WTC11 (cell line): ENCODE measurements around the gene SRSF8. TPM values are rescaled to one million over a fixed set of nuclear protein-coding genes. Genes with fewer than 3 reads are reported as not detected.

Source experiments
- ATAC-seq: fragments of 200-7000 bp; cut with Tn5 transposase; 2 replicates; pipeline ENCODE4 v1.10.0; 2021; ENCODE audit warnings: mild to moderate bottlenecking, moderate library complexity
- CTCF ChIA-PET: fragments of 300-600 bp; sonication (Branson Sonifier 250); formaldehyde crosslinking; loops from one replicate; lab custom pipeline; 2021; ENCODE audit warnings: antibody characterized with exemption; lab: Charles Lee
- POLR2A ChIA-PET: fragments of 350-600 bp; sonication (Branson Sonifier 250); formaldehyde crosslinking; loops from one replicate; lab custom pipeline; 2021; ENCODE audit warnings: antibody characterized with exemption; lab: Charles Lee
- DNase-seq: peaks from one replicate; pipeline ENCODE4 v3.0.0; 2021; ENCODE audit warnings: low spot score
- H3K27ac Mint-ChIP-seq: 2 replicates; pipeline ENCODE4 v1.8.0; 2021; ENCODE audit warnings: mixed read lengths
- H3K27me3 Mint-ChIP-seq: 2 replicates; pipeline ENCODE4 v1.8.0; 2021; ENCODE audit warnings: low read depth, mild to moderate bottlenecking, moderate library complexity, mixed read lengths
- H3K36me3 Mint-ChIP-seq: 2 replicates; pipeline ENCODE4 v1.8.0; 2021; ENCODE audit warnings: mixed read lengths
- H3K4me1 Mint-ChIP-seq: 2 replicates; pipeline ENCODE4 v1.8.0; 2022; ENCODE audit warnings: mixed read lengths
- H3K4me3 Mint-ChIP-seq: 2 replicates; pipeline ENCODE4 v1.8.0; 2021; ENCODE audit warnings: mild to moderate bottlenecking, moderate library complexity, mixed read lengths
- H3K9me3 Mint-ChIP-seq: 2 replicates; pipeline ENCODE4 v1.8.0; 2021; ENCODE audit warnings: mixed read lengths
- FOXJ3 ChIP-seq: sonication (generic); formaldehyde crosslinking; IDR thresholded peaks from 2 replicates; pipeline ENCODE4 v1.9.0; 2021; ENCODE audit warnings: missing genetic modification reagents, mild to moderate bottlenecking, borderline replicate concordance
- GTF2I ChIP-seq: fragments of 250-450 bp; sonication (Bioruptor Pico); conservative IDR thresholded peaks from 2 replicates; pipeline ENCODE4 v1.4.0; 2021; ENCODE audit warnings: mild to moderate bottlenecking
- HMGA2 ChIP-seq: fragments of 250-450 bp; sonication (Bioruptor Pico); IDR thresholded peaks from 2 replicates; pipeline ENCODE4 v1.4.0; 2021; ENCODE audit warnings: mild to moderate bottlenecking, moderate library complexity
- JUN ChIP-seq: sonication (generic); formaldehyde crosslinking; IDR thresholded peaks from 2 replicates; pipeline ENCODE4 v1.8.0; 2023; ENCODE audit warnings: mild to moderate bottlenecking, missing genetic modification reagents
- MXD4 ChIP-seq: fragments of 250-450 bp; sonication (Bioruptor Pico); IDR thresholded peaks from 2 replicates; pipeline ENCODE4 v1.8.0; 2021; ENCODE audit warnings: mild to moderate bottlenecking, moderate library complexity, borderline replicate concordance
- NR1H2 ChIP-seq: sonication (generic); formaldehyde crosslinking; IDR thresholded peaks from 2 replicates; pipeline ENCODE4 v1.9.0; 2021; ENCODE audit warnings: mild to moderate bottlenecking, moderate library complexity, missing genetic modification reagents
- RORB ChIP-seq: fragments of 250-450 bp; sonication (Bioruptor Pico); IDR thresholded peaks from 2 replicates; pipeline ENCODE4 v1.9.0; 2021; ENCODE audit warnings: mild to moderate bottlenecking
- ZNF138 ChIP-seq: sonication (generic); formaldehyde crosslinking; conservative IDR thresholded peaks from 2 replicates; pipeline ENCODE4 v1.8.1; 2022; ENCODE audit warnings: mild to moderate bottlenecking, moderate library complexity, missing genetic modification reagents
- ZNF671 ChIP-seq: fragments of 250-450 bp; sonication (Bioruptor Pico); IDR thresholded peaks from 2 replicates; pipeline ENCODE4 v1.8.0; 2021; ENCODE audit warnings: mild to moderate bottlenecking
- total RNA-seq: library from RNA; stranded (reverse); gene quantifications from 3 replicates; pipeline ENCODE4 v1.2.3, GENCODE V29; 2021
- TF ChIP-seq, protein P1 (sequence below): sonication (generic); formaldehyde crosslinking; IDR thresholded peaks from 2 replicates; pipeline ENCODE4 v1.8.1; 2022; ENCODE audit warnings: low read depth, missing genetic modification reagents, borderline replicate concordance
- TF ChIP-seq, protein P2 (sequence below): fragments of 250-450 bp; sonication (Bioruptor Pico); IDR thresholded peaks from 2 replicates; pipeline ENCODE4 v2.1.2; 2022; ENCODE audit warnings: mild to moderate bottlenecking, moderate library complexity
- TF ChIP-seq, protein P3 (sequence below): fragments of 250-450 bp; sonication (Bioruptor Pico); conservative IDR thresholded peaks from 2 replicates; pipeline ENCODE4 v1.9.0; 2021; ENCODE audit warnings: mild to moderate bottlenecking
- TF ChIP-seq, protein P4 (sequence below): sonication (generic); formaldehyde crosslinking; IDR thresholded peaks from 2 replicates; pipeline ENCODE4 v1.8.1; 2023; ENCODE audit warnings: mild to moderate bottlenecking, missing genetic modification reagents, moderate library complexity
- TF ChIP-seq, protein P5 (sequence below): sonication (generic); formaldehyde crosslinking; conservative IDR thresholded peaks from 2 replicates; pipeline ENCODE4 v1.8.1; 2023; ENCODE audit warnings: mild to moderate bottlenecking, low read depth, missing genetic modification reagents, moderate library complexity
- TF ChIP-seq, protein P6 (sequence below): fragments of 250-450 bp; sonication (Bioruptor Pico); IDR thresholded peaks from 2 replicates; pipeline ENCODE4 v1.9.0; 2021; ENCODE audit warnings: mild to moderate bottlenecking
- TF ChIP-seq, protein P7 (sequence below): sonication (generic); formaldehyde crosslinking; conservative IDR thresholded peaks from 2 replicates; pipeline ENCODE4 v1.8.1; 2022; ENCODE audit warnings: mild to moderate bottlenecking, missing genetic modification reagents

SRSF8 gene
- total RNA-seq, 1 experiment from 2014 or later = 20.9 TPM

DNA sequence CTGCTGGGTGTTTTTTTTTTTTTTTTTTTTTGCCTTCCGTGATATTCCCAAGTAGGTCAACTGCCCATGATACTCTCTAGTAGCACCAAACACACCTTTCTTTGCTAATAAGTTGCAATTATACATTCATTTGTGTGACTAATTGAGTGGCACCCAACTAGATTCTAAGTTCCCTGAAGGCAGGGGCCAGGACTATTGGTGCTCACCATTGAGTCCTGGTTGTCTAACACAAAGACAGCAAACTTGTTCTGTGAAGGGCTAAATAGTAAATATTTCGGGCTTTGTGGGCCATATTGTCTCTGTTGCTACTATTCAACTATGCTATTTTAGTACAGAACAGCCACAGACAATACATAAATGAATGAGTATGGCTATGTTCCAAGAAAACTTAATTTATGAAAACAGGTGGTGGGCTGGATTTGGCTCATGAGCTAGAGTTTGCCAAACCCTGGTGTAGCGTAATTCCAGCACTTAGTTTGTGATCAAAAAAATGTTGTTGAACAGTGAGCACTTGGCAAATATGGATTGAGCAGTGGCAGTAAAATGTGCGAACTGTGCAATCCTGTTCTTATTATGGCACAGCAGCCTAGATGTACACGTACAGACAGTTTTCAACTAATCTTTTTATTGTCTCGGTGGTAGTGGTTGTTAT lies 34.3 kb downstream of the SRSF8 start:
- ChIA-PET CTCF (no interaction called here), POLR2A (no interaction called here)
- H3K36me3 Mint-ChIP-seq = no peaks in the 10 kb centered on the region
- no peak overlapping the region for H3K4me3 Mint-ChIP-seq
- H3K27ac Mint-ChIP-seq = no peak overlapping the region
- ATAC-seq (no peak), DNase-seq (no peak)
- no peaks in the 10 kb centered on the region for H3K27me3 Mint-ChIP-seq
- TF ChIP-seq RORB (no peak), ZNF671 (no peak), JUN (CRISPR knock-in tag) (no peak), GTF2I (no peak), NR1H2 (no peak), ZNF138 (CRISPR knock-in tag) (no peak), FOXJ3 (CRISPR knock-in tag) (no peak), HMGA2 (no peak), MXD4 (no peak)
- TF ChIP-seq, protein P1, sequence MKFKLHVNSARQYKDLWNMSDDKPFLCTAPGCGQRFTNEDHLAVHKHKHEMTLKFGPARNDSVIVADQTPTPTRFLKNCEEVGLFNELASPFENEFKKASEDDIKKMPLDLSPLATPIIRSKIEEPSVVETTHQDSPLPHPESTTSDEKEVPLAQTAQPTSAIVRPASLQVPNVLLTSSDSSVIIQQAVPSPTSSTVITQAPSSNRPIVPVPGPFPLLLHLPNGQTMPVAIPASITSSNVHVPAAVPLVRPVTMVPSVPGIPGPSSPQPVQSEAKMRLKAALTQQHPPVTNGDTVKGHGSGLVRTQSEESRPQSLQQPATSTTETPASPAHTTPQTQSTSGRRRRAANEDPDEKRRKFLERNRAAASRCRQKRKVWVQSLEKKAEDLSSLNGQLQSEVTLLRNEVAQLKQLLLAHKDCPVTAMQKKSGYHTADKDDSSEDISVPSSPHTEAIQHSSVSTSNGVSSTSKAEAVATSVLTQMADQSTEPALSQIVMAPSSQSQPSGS = no peak
- TF ChIP-seq, protein P2, sequence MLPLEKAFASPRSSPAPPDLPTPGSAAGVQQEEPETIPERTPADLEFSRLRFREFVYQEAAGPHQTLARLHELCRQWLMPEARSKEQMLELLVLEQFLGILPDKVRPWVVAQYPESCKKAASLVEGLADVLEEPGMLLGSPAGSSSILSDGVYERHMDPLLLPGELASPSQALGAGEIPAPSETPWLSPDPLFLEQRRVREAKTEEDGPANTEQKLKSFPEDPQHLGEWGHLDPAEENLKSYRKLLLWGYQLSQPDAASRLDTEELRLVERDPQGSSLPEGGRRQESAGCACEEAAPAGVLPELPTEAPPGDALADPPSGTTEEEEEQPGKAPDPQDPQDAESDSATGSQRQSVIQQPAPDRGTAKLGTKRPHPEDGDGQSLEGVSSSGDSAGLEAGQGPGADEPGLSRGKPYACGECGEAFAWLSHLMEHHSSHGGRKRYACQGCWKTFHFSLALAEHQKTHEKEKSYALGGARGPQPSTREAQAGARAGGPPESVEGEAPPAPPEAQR (CRISPR knock-in tag) = no peak
- TF ChIP-seq, protein P3, sequence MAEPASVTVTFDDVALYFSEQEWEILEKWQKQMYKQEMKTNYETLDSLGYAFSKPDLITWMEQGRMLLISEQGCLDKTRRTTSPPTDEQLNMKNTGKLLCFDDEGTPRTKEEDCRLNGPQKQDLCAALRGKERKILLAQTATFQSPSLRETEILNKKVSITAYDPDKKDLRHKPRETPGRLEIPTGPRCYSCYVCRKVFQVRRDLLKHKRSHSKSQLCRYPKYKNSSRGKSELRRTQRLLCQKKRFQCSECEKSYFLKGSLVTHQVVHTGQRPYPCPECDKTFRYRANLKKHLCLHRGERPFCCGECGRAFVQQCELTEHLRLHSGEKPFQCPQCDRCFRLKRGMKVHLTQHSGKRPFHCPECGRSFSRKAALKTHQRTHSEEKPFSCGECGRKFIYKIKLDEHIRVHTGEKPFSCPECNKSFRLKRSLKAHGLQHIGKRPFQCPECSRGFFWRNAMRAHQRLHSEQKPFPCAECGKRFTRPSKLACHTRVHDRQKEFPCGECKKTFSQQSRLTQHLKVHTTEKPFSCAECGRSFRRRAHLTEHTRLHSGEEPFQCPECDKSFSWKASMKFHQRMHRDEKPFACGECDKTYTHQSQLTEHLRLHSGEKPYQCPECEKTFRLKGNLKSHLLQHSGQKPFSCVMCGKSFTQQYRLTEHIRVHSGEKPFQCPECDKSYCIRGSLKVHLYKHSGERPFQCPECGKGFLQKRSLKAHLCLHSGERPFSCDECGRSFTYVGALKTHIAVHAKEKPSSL (CRISPR knock-in tag) = no peak
- TF ChIP-seq, protein P4, sequence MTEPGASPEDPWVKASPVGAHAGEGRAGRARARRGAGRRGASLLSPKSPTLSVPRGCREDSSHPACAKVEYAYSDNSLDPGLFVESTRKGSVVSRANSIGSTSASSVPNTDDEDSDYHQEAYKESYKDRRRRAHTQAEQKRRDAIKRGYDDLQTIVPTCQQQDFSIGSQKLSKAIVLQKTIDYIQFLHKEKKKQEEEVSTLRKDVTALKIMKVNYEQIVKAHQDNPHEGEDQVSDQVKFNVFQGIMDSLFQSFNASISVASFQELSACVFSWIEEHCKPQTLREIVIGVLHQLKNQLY (CRISPR knock-in tag) = no peak
- TF ChIP-seq, protein P5, sequence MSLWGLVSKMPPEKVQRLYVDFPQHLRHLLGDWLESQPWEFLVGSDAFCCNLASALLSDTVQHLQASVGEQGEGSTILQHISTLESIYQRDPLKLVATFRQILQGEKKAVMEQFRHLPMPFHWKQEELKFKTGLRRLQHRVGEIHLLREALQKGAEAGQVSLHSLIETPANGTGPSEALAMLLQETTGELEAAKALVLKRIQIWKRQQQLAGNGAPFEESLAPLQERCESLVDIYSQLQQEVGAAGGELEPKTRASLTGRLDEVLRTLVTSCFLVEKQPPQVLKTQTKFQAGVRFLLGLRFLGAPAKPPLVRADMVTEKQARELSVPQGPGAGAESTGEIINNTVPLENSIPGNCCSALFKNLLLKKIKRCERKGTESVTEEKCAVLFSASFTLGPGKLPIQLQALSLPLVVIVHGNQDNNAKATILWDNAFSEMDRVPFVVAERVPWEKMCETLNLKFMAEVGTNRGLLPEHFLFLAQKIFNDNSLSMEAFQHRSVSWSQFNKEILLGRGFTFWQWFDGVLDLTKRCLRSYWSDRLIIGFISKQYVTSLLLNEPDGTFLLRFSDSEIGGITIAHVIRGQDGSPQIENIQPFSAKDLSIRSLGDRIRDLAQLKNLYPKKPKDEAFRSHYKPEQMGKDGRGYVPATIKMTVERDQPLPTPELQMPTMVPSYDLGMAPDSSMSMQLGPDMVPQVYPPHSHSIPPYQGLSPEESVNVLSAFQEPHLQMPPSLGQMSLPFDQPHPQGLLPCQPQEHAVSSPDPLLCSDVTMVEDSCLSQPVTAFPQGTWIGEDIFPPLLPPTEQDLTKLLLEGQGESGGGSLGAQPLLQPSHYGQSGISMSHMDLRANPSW (CRISPR knock-in tag) = no peak
- TF ChIP-seq, protein P6, sequence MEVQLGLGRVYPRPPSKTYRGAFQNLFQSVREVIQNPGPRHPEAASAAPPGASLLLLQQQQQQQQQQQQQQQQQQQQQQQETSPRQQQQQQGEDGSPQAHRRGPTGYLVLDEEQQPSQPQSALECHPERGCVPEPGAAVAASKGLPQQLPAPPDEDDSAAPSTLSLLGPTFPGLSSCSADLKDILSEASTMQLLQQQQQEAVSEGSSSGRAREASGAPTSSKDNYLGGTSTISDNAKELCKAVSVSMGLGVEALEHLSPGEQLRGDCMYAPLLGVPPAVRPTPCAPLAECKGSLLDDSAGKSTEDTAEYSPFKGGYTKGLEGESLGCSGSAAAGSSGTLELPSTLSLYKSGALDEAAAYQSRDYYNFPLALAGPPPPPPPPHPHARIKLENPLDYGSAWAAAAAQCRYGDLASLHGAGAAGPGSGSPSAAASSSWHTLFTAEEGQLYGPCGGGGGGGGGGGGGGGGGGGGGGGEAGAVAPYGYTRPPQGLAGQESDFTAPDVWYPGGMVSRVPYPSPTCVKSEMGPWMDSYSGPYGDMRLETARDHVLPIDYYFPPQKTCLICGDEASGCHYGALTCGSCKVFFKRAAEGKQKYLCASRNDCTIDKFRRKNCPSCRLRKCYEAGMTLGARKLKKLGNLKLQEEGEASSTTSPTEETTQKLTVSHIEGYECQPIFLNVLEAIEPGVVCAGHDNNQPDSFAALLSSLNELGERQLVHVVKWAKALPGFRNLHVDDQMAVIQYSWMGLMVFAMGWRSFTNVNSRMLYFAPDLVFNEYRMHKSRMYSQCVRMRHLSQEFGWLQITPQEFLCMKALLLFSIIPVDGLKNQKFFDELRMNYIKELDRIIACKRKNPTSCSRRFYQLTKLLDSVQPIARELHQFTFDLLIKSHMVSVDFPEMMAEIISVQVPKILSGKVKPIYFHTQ (CRISPR knock-in tag) = no peak
- TF ChIP-seq, protein P7, sequence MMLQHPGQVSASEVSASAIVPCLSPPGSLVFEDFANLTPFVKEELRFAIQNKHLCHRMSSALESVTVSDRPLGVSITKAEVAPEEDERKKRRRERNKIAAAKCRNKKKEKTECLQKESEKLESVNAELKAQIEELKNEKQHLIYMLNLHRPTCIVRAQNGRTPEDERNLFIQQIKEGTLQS (CRISPR knock-in tag) = no peak
- H3K4me1 Mint-ChIP-seq = 0 out of 2 replicates have a peak, but pooled peaks cover 4% of the 10 kb centered on the region
- H3K9me3 Mint-ChIP-seq = no peaks in the 10 kb centered on the region
